ENCODE results near the gene ADARB1. TPM values are rescaled to one million over a fixed set of nuclear protein-coding genes. Genes with fewer than 3 reads are reported as not detected.
A peak's percentile ranks its signal among the peaks of the same experiment; 100 is the strongest.

ADARB1 gene
- total and polyA plus RNA-seq, 2 experiments from 2014 or later: 16.0 to 17.3 TPM

DNA sequence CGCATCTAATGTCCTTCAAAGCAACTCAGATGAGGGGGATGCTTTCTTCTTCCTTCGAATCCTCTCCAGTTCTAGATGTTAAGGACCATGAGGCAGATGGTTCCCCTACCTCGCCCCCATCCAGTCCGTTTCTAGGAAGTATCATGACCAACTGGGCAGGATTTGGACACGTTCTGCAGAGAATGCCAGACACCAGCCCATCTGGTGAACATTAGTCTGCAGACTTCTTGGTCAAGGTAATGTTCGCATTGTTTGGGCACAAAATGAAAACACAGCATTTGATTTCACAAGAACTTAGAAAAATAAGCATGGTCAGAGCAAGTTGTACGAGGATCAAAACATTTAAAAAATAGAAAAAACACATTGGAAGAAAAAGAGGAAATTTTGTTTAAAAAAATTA lies 25.4 kb upstream of the ADARB1 start:
- no peaks in the 10 kb centered on the region for H3K79me2 ChIP-seq
- H3K27ac ChIP-seq: peak overlapping the region; percentile 11
- no peaks in the 10 kb centered on the region for H3K27me3 ChIP-seq
- no peaks in the 10 kb centered on the region for H3K9me3 ChIP-seq (ENCODE audit: low read depth)
- peaks cover 13% of the 10 kb centered on the region for H3K4me1 ChIP-seq (ENCODE audit: insufficient read depth)
- TF ChIP-seq EZH2phosphoT487 (IDR thresholded peaks at IDR 0.05; ENCODE audit: low read depth, severe bottlenecking, unreplicated experiment) (no peak), EZH2 (IDR thresholded peaks at IDR 0.05; ENCODE audit: borderline replicate concordance) (no peak)
- TF ChIP-seq, protein P1, sequence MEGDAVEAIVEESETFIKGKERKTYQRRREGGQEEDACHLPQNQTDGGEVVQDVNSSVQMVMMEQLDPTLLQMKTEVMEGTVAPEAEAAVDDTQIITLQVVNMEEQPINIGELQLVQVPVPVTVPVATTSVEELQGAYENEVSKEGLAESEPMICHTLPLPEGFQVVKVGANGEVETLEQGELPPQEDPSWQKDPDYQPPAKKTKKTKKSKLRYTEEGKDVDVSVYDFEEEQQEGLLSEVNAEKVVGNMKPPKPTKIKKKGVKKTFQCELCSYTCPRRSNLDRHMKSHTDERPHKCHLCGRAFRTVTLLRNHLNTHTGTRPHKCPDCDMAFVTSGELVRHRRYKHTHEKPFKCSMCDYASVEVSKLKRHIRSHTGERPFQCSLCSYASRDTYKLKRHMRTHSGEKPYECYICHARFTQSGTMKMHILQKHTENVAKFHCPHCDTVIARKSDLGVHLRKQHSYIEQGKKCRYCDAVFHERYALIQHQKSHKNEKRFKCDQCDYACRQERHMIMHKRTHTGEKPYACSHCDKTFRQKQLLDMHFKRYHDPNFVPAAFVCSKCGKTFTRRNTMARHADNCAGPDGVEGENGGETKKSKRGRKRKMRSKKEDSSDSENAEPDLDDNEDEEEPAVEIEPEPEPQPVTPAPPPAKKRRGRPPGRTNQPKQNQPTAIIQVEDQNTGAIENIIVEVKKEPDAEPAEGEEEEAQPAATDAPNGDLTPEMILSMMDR (IDR thresholded peaks at IDR 0.05; ENCODE audit: poor library complexity): no peak
- H3K9me2 ChIP-seq (replicated peaks; ENCODE audit: insufficient read depth): no peaks in the 10 kb centered on the region
- H3K4me3 ChIP-seq: no peak overlapping the region
- H2AFZ ChIP-seq: no peak overlapping the region
- 76% methylated on average over 7 of the region's 7 CpGs for WGBS (ENCODE audit: low lambda C conversion rate, missing lambda C conversion rate)
- no peaks in the 10 kb centered on the region for H3K36me3 ChIP-seq (replicated peaks; ENCODE audit: insufficient read depth, low read depth)
- DNase-seq (ENCODE audit: low spot score): no peak
- H4K20me1 ChIP-seq (ENCODE audit: insufficient read depth, poor library complexity, severe bottlenecking): no peaks in the 10 kb centered on the region
- H3K4me2 ChIP-seq: no peak overlapping the region

DNA sequence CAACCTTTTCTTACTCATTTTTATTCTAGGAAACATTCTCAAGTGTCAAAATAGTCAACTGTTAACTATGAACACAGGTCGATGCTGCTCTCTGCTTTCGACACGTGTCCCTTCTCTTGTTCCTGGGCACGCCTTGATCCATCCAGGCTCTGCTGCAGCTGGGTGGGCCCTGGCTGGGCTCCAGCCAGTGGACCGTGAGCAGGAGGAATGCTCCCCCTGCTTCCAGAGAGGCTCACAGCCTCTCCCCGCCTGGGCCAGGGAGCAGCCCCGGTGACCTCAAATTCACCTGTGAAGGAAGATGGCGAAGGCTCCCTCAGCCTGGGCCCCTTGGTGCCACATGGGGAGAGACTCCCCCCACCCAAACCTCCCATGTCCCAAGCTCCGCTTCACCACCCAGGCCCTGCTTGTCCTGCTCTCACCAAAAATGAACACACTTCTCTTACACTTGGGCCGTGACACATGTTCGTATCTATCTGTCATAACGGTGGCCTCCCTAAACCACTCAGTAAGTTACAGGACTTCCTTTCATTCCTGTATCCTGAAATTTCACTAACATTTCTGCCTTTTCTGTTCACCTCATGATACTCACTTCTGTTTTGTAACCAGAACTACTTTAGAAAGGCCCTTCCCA lies 24.6 kb upstream of the ADARB1 start:
- H2AFZ ChIP-seq: no peak overlapping the region
- H3K79me2 ChIP-seq: no peaks in the 10 kb centered on the region
- DNase-seq (ENCODE audit: low spot score): no peak

DNA sequence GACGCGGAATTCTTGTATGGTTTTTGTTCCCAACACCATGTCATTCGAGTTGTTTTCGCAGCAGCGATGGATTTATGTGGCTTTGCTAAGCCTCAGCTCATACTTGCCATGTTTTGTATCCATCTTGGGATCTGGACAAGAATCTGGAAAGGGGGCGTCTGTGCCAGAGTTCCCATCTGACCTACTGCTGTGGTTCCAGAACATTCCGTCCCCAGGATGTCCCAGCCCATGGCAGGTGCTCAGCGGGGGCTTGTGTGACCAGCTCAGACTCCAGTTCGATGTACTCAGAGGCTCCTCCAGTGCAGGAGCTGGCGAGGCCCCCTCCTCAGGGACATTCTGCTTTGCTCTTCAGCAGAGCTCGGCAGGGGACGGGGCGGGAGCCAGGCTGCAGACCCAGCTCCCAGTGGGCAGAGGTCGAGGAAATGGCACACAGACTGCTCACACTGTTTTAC lies 24.0 kb upstream of the ADARB1 start:
- H4K20me1 ChIP-seq (ENCODE audit: insufficient read depth, poor library complexity, severe bottlenecking): no peaks in the 10 kb centered on the region
- no peak overlapping the region for H3K4me3 ChIP-seq
- no peaks in the 10 kb centered on the region for H3K27me3 ChIP-seq
- no peaks in the 10 kb centered on the region for H3K79me2 ChIP-seq
- H3K4me2 ChIP-seq: no peak overlapping the region
- no peaks in the 10 kb centered on the region for H3K9me3 ChIP-seq (ENCODE audit: low read depth)
- H2AFZ ChIP-seq: no peak overlapping the region
- TF ChIP-seq, protein P1 (IDR thresholded peaks at IDR 0.05; ENCODE audit: poor library complexity): no peak
- no peak for TF ChIP-seq EZH2phosphoT487 (IDR thresholded peaks at IDR 0.05; ENCODE audit: low read depth, severe bottlenecking, unreplicated experiment)
- TF ChIP-seq EZH2 (IDR thresholded peaks at IDR 0.05; ENCODE audit: borderline replicate concordance): no peak
- H3K9me2 ChIP-seq (replicated peaks; ENCODE audit: insufficient read depth): no peaks in the 10 kb centered on the region
- no peaks in the 10 kb centered on the region for H3K36me3 ChIP-seq (replicated peaks; ENCODE audit: insufficient read depth, low read depth)
- peak; percentile 33 for DNase-seq (ENCODE audit: low spot score)
- 53% methylated on average over 14 of the region's 14 CpGs for WGBS (ENCODE audit: low lambda C conversion rate, missing lambda C conversion rate)
- peaks cover 13% of the 10 kb centered on the region for H3K4me1 ChIP-seq (ENCODE audit: insufficient read depth)
- H3K27ac ChIP-seq: peak overlapping the region; percentile 81

More for the DNA sequence above, 24.6 kb upstream of the ADARB1 start:
- Histone ChIP-seq H3K4me3 (no peak overlapping the region), H3K27me3 (no peaks in the 10 kb centered on the region), H3K9me2 (replicated peaks; ENCODE audit: insufficient read depth) (no peaks in the 10 kb centered on the region), H3K4me1 (ENCODE audit: insufficient read depth) (peaks cover 13% of the 10 kb centered on the region), H3K9me3 (ENCODE audit: low read depth) (no peaks in the 10 kb centered on the region), H3K36me3 (replicated peaks; ENCODE audit: insufficient read depth, low read depth) (no peaks in the 10 kb centered on the region), H4K20me1 (ENCODE audit: insufficient read depth, poor library complexity, severe bottlenecking) (no peaks in the 10 kb centered on the region), H3K4me2 (no peak overlapping the region), H3K27ac (peak overlapping the region; percentile 81)
- 71% methylated on average over 12 of the region's 12 CpGs for WGBS (ENCODE audit: low lambda C conversion rate, missing lambda C conversion rate)
- TF ChIP-seq, protein P1 (IDR thresholded peaks at IDR 0.05; ENCODE audit: poor library complexity): no peak
- TF ChIP-seq EZH2 (IDR thresholded peaks at IDR 0.05; ENCODE audit: borderline replicate concordance) (no peak), EZH2phosphoT487 (IDR thresholded peaks at IDR 0.05; ENCODE audit: low read depth, severe bottlenecking, unreplicated experiment) (no peak)
